A549 treated with Hydrocortisone at 1 μM for 4 hours (cell line): ENCODE results near the gene ZNF496. TPM values are rescaled to one million over a fixed set of nuclear protein-coding genes. Genes with fewer than 3 reads are reported as not detected.

Experiments used
- total RNA-seq: library from RNA; stranded (reverse); fragments of 200-300 nt; extraction: Qiagen RNA extraction; gene quantifications from 5 replicates; pipeline ENCODE4 v1.2.3, GENCODE V29; 2022

ZNF496 gene
- total RNA-seq: 16.1 to 19.4 TPM (median 18.6 TPM) in 5 replicates

GRCh38 chr1:247331525-247332214, at the start of gene ZNF496:
ZNF496 (minus strand) TSS chr1:247331867; CDS start chr1:247329578, 2,289 bp downstream.

GRCh38 chr1:247255772-247256171, 75.9 kb downstream of the ZNF496 start, which contains the start of gene VN1R5:
VN1R5 (plus strand) TSS chr1:247256072.

Other genes starting within 250 kb of the ZNF496 start
- 3.1 to 4.8 TPM (median 3.5 TPM) in 5 replicates for gene ZNF669, start 227.5 kb downstream of the ZNF496 start, total RNA-seq
- 3.6 to 5.1 TPM (median 4.7 TPM) in 5 replicates for gene ZNF124, start 159.8 kb downstream of the ZNF496 start, total RNA-seq
- not detected in 5 replicates for gene VN1R5, start 75.8 kb downstream of the ZNF496 start, total RNA-seq
- 0.08 TPM in 1 of 5 replicates, not detected in the others for gene NLRP3, start 84.3 kb upstream of the ZNF496 start, total RNA-seq
- gene OR2B11, start 126.2 kb upstream of the ZNF496 start, total RNA-seq: not detected in 5 replicates
- not detected in 5 replicates for gene OR2C3, start 204.6 kb upstream of the ZNF496 start, total RNA-seq
- gene GCSAML, start 217.3 kb upstream of the ZNF496 start, total RNA-seq: not detected in 5 replicates